ENCODE results near the gene CDH16.
A peak's percentile ranks its signal among the peaks of the same experiment; 100 is the strongest.

The CDH16 gene

GRCh38 chr16:66913081-66913480, 5.6 kb downstream of the CDH16 start:
- no peak for DNase-seq

- no peak for DNase-seq
Observed at GRCh38 chr16:66911801-66912200, 6.9 kb downstream of the CDH16 start.

GRCh38 chr16:66911112-66911511, 7.6 kb downstream of the CDH16 start:
- no peak for DNase-seq

GRCh38 chr16:66910175-66910940, 8.3 kb downstream of the CDH16 start:
- no peak for DNase-seq

GRCh38 chr16:66908762-66909559, 9.7 kb downstream of the CDH16 start:
- no peak for DNase-seq

- no peak for DNase-seq
Observed at GRCh38 chr16:66908116-66908515, 10.6 kb downstream of the CDH16 start.

GRCh38 chr16:66906916-66907836, 11.5 kb downstream of the CDH16 start:
- no peak for DNase-seq

GRCh38 chr16:66905633-66906539, 12.8 kb downstream of the CDH16 start:
- no peak for DNase-seq

GRCh38 chr16:66904846-66905632, 13.6 kb downstream of the CDH16 start:
- peak in 1 of 51 donors; percentile 78 for DNase-seq

GRCh38 chr16:66904428-66904845, 14.2 kb downstream of the CDH16 start:
- DNase-seq, result peak in 1 of 51 donors; percentile 78

- no peak for DNase-seq
Observed at GRCh38 chr16:66903544-66904427, 14.9 kb downstream of the CDH16 start.

GRCh38 chr16:66902648-66903543, 15.8 kb downstream of the CDH16 start:
- DNase-seq, result no peak

GRCh38 chr16:66901626-66902025, 17.1 kb downstream of the CDH16 start:
- DNase-seq, result no peak

GRCh38 chr16:66900721-66901441, 17.8 kb downstream of the CDH16 start:
- peak in 4 of 51 donors; percentile 19 to 40 (median 31) for DNase-seq

GRCh38 chr16:66899945-66900710, 18.6 kb downstream of the CDH16 start:
- peak in 5 of 51 donors; percentile 5 to 58 (median 18) for DNase-seq

Measured in hypothalamus (tissue), 51 donors.